Cardiac muscle cell (in vitro differentiated cells and primary cell): Measurements from ENCODE around the gene NT5DC2. TPM values are rescaled to one million over a fixed set of nuclear protein-coding genes. Genes with fewer than 3 reads are reported as not detected.

Experiments
- DNase-seq, 2 donors: peaks; one replicate each; pipeline versions ENCODE4 v3.0.0 to v3.0.0-alpha.2; 2010 to 2017; ENCODE audit warnings: low read depth in 1 of 2, low spot score in 1 of 2
- H3K27ac ChIP-seq: fragments of 200-600 bp; sonication (generic); 2 replicates; pipeline ENCODE4 v1.5.1; 2016
- H3K27me3 ChIP-seq: fragments of 200-600 bp; sonication (generic); 2 replicates; pipeline ENCODE4 v1.6.0; 2016; ENCODE audit warnings: control low read depth
- H3K36me3 ChIP-seq: fragments of 200-600 bp; sonication (generic); 2 replicates; pipeline ENCODE4 v1.5.1; 2016; ENCODE audit warnings: control low read depth
- H3K4me1 ChIP-seq: fragments of 200-600 bp; sonication (generic); 2 replicates; pipeline ENCODE4 v1.8.1; 2017; ENCODE audit warnings: low read depth, mild to moderate bottlenecking, mixed run types
- H3K4me3 ChIP-seq: fragments of 200-600 bp; sonication (generic); 2 replicates; pipeline ENCODE4 v1.5.1; 2016; ENCODE audit warnings: mild to moderate bottlenecking
- H3K9me3 ChIP-seq: fragments of 200-600 bp; sonication (generic); 2 replicates; pipeline ENCODE4 v1.5.1; 2017; ENCODE audit warnings: low read depth, mild to moderate bottlenecking, control low read depth
- CTCF ChIP-seq: IDR thresholded peaks from 2 replicates; pipeline ENCODE4 v1.5.1; 2012; ENCODE audit warnings: low read depth, mild to moderate bottlenecking, low read length
- polyA plus RNA-seq: library from polyadenylated mRNA; unstranded; fragments of >200 nt; fragmentation: Nextera tagmentation; extraction: Ambion mirVana; gene quantifications from 2 replicates; pipeline ENCODE4 v1.2.1, GENCODE V29; 2016
- total RNA-seq: library from RNA; depleted of rRNA; stranded (reverse); fragments of >200 nt; gene quantifications from 2 replicates; pipeline ENCODE4 v1.2.3, GENCODE V29; 2016

Gene NT5DC2
- total and polyA plus RNA-seq, 2 experiments from 2014 or later: 120 to 233 TPM

GRCh38 chr3:52483577-52484381, 49.9 kb downstream of the NT5DC2 start:
- no peak for TF ChIP-seq CTCF
- H3K4me3 ChIP-seq: no peak overlapping the region
- peaks cover 49% of the 10 kb centered on the region for H3K36me3 ChIP-seq
- peak overlapping the region; percentile 91 for H3K27ac ChIP-seq
- H3K9me3 ChIP-seq: no peaks in the 10 kb centered on the region
- H3K4me1 ChIP-seq: peaks cover 26% of the 10 kb centered on the region
- DNase-seq: peak; percentile 55 to 73
- H3K27me3 ChIP-seq: no peaks in the 10 kb centered on the region

- Histone ChIP-seq H3K27ac (peak overlapping the region; percentile 91), H3K27me3 (no peaks in the 10 kb centered on the region), H3K9me3 (no peaks in the 10 kb centered on the region), H3K36me3 (peaks cover 51% of the 10 kb centered on the region), H3K4me1 (peaks cover 26% of the 10 kb centered on the region), H3K4me3 (no peak overlapping the region)
- no peak for DNase-seq
- TF ChIP-seq CTCF: no peak
These were observed 50.6 kb downstream of the NT5DC2 start for GRCh38 chr3:52483081-52483480.

DNA sequence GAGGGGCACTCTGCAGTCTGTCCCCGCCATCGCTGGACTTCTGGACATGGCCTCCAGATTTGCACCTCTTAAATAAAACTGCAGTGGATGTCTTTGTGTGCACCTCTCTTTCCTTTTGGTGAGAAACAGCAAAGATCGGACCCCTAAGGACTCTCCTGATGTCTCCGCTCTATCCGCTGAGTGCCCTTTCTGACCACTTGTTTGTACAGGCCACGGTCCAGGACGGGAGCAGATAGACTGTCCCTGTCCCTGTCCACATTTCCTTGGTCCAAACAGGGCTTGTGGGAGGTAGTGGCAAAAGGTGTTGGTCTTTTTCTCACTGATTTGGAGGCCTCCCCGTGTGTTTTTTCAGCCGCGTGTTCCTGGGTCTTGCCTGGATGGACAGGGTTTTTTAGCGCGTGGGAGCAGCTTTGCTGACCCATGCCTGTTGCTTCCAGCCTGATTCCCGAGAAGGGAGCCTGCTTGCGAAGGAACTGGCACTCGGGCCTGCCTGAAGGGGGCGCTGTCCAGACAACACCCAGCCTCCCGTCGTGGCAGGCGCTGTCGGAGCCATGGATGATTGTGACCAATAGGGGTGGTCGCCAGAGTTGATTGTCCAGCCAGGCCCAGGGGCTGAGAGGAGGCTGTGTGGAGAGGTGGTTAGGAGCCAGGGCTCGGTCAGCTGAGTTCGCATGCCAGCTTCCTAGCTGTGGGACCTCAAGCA, 51.7 kb downstream of the NT5DC2 start:
- Histone ChIP-seq H3K27ac (peak overlapping the region; percentile 91), H3K36me3 (peaks cover 57% of the 10 kb centered on the region), H3K27me3 (no peaks in the 10 kb centered on the region), H3K9me3 (no peaks in the 10 kb centered on the region), H3K4me3 (no peak overlapping the region), H3K4me1 (peaks cover 26% of the 10 kb centered on the region)
- peak; percentile 28 to 32 for DNase-seq
- TF ChIP-seq CTCF: peak; percentile 49

DNA sequence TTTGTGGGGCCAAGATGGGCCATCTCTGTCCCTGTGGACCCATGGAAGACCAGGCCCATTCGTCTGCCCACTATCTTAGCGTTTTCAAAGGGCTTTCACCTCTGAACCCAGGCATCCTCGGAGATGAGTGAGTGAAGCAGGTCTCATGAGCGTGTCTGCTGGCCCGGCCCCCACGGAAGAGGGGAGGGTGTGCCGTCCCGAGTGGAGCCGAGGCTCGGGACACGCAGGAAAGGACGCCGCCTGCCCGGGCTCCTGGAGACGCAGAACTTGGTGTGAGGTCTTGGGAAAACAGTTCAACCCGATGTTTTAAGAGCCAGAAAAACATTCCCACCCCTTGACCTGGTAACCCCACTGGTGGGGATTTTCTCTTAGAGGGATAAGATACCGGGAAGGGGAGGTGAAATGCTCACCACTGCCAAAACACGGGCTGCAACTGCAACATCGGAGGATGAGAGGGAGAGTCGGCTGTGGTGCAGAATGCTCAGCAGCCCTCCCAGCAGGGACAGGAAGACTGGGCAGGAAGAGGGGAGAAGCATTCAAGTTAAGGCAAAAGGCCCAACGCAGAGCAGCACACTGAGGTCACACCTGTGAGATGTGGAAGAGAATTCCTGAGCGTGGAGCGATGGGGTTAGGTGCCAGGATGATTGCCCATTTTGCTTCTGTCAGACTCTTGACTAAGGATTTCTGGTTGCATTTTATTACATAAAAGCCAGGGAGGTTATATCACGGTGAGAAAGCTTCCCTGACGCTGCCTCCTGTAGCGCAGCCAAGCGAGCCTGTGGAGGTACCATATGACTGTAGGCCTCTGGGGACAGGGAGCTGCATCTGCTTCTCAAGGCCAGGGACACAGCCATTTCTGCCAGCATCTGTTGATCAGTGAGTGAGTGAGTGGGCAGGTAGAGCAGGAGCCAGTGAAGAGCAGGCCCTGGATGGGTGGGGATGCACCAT, 52.6 kb downstream of the NT5DC2 start:
- H3K27me3 ChIP-seq: no peaks in the 10 kb centered on the region
- H3K9me3 ChIP-seq: no peaks in the 10 kb centered on the region
- no peak for TF ChIP-seq CTCF
- H3K27ac ChIP-seq: peak overlapping the region; percentile 91
- H3K4me1 ChIP-seq: peaks cover 26% of the 10 kb centered on the region
- H3K36me3 ChIP-seq: peaks cover 61% of the 10 kb centered on the region
- H3K4me3 ChIP-seq: no peak overlapping the region
- no peak for DNase-seq

GRCh38 chr3:52479877-52480575, 53.6 kb downstream of the NT5DC2 start:
- Histone ChIP-seq H3K27me3 (no peaks in the 10 kb centered on the region), H3K4me1 (peaks cover 24% of the 10 kb centered on the region), H3K36me3 (peaks cover 71% of the 10 kb centered on the region), H3K4me3 (no peak overlapping the region), H3K9me3 (no peaks in the 10 kb centered on the region), H3K27ac (no peak overlapping the region)
- DNase-seq: no peak
- TF ChIP-seq CTCF: no peak
